Mononuclear cell (primary cell): ENCODE data around the gene STT3A. TPM values are rescaled to one million over a fixed set of nuclear protein-coding genes. Genes with fewer than 3 reads are reported as not detected.

Experiments
- H3K27me3 ChIP-seq: 2 replicates; pipeline ENCODE4 v1.6.0; 2011; ENCODE audit warnings: low read length, control low read depth; ENCODE audit not compliant: insufficient read depth
- H3K4me1 ChIP-seq: 2 replicates; pipeline ENCODE4 v1.5.1; 2011; ENCODE audit warnings: mild to moderate bottlenecking, low read length, control low read depth; ENCODE audit not compliant: insufficient read depth
- H3K4me3 ChIP-seq: 2 replicates; pipeline ENCODE4 v1.5.1; 2011; ENCODE audit warnings: mild to moderate bottlenecking, low read length, moderate library complexity
- H3K9me3 ChIP-seq: 2 replicates; pipeline ENCODE4 v1.5.1; 2011; ENCODE audit warnings: low read depth, mild to moderate bottlenecking, control low read depth, low read length
- total RNA-seq: library from RNA; depleted of rRNA; stranded (reverse); fragments of >200 nt; gene quantifications from one replicate; pipeline ENCODE4 v1.2.3, GENCODE V29; 2012

STT3A gene
- total RNA-seq, 1 donor: 28.2 TPM

DNA sequence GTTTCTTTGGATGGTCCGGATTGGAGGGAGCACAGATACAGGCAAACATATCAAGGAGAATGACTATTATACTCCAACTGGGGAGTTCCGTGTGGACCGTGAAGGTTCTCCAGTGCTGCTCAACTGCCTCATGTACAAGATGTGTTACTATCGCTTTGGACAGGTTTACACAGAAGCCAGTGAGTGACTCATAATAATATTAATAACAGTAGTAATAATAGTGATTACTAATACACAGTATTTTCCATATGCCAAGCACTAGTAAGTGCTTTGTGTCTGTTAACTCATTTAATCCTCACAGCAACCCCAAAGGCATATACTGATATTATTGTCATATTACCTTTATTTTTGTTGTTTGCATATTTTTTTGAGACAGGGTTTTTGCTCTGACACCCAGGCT lies 25.7 kb downstream of the STT3A start:
- H3K4me1 ChIP-seq: no peaks in the 10 kb centered on the region
- no peaks in the 10 kb centered on the region for H3K9me3 ChIP-seq
- no peaks in the 10 kb centered on the region for H3K27me3 ChIP-seq
- no peak overlapping the region for H3K4me3 ChIP-seq

GRCh38 chr11:125621995-125622394 lies 29.3 kb downstream of the STT3A start:
- H3K4me3 ChIP-seq: no peak overlapping the region
- H3K4me1 ChIP-seq: peaks cover 18% of the 10 kb centered on the region
- no peaks in the 10 kb centered on the region for H3K27me3 ChIP-seq
- no peaks in the 10 kb centered on the region for H3K9me3 ChIP-seq

DNA sequence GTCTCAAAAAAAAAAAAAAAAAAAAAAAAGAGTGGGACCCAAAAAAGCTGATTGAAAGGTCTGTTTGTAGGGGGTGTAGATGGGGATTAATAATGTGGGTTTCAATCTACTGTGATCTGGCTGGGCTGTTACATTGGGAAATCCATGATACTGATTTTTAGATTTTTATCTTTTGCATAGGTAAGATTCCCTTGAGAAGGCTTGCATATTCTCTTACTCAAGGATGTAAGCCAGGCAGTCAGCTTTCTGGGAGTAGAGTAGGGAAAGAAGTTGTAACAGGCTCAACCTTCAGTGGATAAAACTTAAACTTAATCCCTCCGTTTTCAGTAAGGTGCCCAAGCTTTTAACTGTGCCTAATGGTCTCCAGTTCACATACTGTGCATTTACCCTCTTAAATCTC lies 30.4 kb downstream of the STT3A start:
- peaks cover 19% of the 10 kb centered on the region for H3K4me1 ChIP-seq
- no peaks in the 10 kb centered on the region for H3K9me3 ChIP-seq
- no peaks in the 10 kb centered on the region for H3K27me3 ChIP-seq
- no peak overlapping the region for H3K4me3 ChIP-seq

GRCh38 chr11:125624756-125625213 lies 32.1 kb downstream of the STT3A start, which contains the start of gene CHEK1:
Gene CHEK1, plus strand, starts transcription at chr11:125625163. Its CDS starts 1,606 bp downstream, at chr11:125626769.
- H3K27me3 ChIP-seq: no peaks in the 10 kb centered on the region

DNA sequence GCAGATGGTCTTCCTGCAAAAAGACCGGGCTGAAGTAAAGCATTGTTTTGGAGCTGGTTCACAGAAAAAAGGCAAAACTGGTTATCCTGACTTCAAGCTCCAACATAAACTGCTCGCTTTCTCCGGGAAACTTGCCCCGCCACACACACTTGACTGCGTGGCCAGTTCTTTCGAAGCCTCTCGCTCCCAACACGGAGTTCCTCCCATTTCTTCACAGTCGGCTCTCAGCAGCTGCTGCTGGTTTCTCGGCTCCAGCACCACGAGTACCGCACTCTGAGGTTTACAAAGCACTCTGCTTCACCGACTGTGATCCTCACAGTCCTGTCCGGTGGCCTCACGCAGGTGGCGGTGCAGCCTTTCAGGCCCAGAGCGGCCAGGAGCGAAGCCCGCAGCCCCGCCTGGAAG lies 32.6 kb downstream of the STT3A start:
- Histone ChIP-seq H3K4me1 (peaks cover 19% of the 10 kb centered on the region), H3K27me3 (no peaks in the 10 kb centered on the region), H3K9me3 (no peaks in the 10 kb centered on the region), H3K4me3 (peak overlapping the region; percentile 58)

More at GRCh38 chr11:125624756-125625213, 32.1 kb downstream of the STT3A start, which contains the start of gene CHEK1:
- H3K4me3 ChIP-seq: peak within 1 kb of the TSS; percentile 58
- H3K4me1 ChIP-seq: peaks cover 19% of the 10 kb centered on the region
- H3K9me3 ChIP-seq: no peaks in the 10 kb centered on the region

DNA sequence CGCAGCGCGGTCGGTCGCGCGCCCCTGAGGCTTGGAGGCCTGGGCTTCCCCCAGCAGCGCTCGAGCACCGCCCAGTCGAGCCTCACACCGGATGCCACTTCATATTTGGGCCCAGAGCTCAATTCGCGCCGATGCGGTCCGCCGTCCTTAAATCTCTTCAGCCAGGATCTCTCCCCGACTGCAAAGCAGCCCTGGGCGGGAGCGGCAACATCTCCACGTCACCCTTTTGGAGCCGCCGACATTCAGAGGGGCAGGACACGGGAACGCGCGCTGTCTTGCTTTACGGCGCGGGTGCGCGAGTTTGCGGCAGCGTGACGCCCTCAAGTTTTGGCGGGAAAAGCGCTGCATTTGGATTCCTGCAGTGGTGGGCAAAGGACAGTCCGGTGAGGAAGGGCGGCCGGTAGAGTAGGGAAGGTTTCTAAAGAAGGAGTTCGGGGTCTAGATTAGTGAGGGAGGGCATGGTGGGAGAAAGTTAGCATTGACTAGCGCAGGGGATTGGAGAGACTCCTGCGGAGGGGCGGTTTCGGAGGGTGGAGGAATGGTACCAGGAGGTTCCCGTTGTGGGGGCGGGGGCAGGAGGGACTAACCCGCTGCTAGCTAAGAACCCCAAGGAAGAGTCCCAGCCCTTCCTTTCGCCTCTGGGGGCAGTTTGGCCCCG lies 33.1 kb downstream of the STT3A start:
- Histone ChIP-seq H3K9me3 (no peaks in the 10 kb centered on the region), H3K27me3 (no peaks in the 10 kb centered on the region), H3K4me1 (peaks cover 19% of the 10 kb centered on the region), H3K4me3 (peak overlapping the region; percentile 58)

DNA sequence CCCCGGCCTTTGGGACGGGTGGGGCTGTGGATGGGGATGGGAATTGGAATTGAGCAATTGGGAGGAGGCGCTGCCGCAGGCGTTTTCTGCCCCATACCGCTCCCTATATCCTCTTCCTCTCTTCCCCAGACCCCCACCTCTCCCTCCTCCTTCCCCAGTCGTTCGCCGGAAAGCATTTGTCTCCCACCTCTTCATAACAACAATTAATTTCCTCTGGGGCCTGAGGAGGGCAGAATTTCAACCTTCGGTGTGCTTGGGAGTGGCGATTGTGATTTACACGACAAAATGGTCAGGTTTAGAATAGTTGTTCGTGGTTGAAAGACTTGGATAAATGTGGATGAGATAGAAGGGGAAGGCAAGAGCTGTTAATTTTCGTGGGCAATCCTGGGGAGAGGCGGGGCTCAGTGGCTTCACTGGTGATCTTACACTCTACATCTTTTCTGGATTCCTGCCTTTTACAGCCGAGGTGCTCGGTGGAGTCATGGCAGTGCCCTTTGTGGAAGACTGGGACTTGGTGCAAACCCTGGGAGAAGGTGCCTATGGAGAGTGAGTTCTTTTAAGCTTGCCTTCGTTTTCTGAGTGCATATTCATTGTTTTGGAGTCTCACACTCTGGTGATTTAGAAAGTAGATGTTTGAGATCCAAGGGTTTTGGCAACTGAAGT lies 33.8 kb downstream of the STT3A start:
- Histone ChIP-seq H3K9me3 (no peaks in the 10 kb centered on the region), H3K4me3 (peak overlapping the region; percentile 58), H3K4me1 (peaks cover 19% of the 10 kb centered on the region), H3K27me3 (no peaks in the 10 kb centered on the region)

GRCh38 chr11:125627236-125627910 lies 34.7 kb downstream of the STT3A start:
- Histone ChIP-seq H3K4me3 (no peak overlapping the region), H3K4me1 (peaks cover 19% of the 10 kb centered on the region), H3K9me3 (no peaks in the 10 kb centered on the region), H3K27me3 (no peaks in the 10 kb centered on the region)

DNA sequence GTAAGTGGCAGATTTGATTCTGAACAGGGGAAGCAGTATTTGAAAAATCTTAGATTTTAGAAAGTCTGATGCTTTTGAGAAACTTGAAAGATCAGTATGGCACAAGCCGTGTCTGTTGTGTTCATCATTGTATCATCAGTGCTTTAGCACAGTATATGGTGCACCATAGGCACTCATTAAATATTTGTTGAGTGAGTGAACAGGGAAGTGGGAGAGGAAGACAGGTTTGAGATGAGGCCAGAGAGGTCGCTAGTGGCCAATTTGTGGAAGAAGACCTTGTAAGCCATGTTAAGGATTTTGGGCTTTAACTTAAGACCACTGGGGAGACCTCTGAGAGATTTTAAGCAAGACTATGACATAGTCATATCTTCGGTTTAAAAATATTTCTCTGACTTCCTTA lies 45.2 kb downstream of the STT3A start:
- Histone ChIP-seq H3K4me1 (no peaks in the 10 kb centered on the region), H3K9me3 (no peaks in the 10 kb centered on the region), H3K27me3 (no peaks in the 10 kb centered on the region), H3K4me3 (no peak overlapping the region)

GRCh38 chr11:125638315-125638714 lies 45.7 kb downstream of the STT3A start:
- H3K4me1 ChIP-seq: no peaks in the 10 kb centered on the region
- no peaks in the 10 kb centered on the region for H3K9me3 ChIP-seq
- no peak overlapping the region for H3K4me3 ChIP-seq
- H3K27me3 ChIP-seq: no peaks in the 10 kb centered on the region

DNA sequence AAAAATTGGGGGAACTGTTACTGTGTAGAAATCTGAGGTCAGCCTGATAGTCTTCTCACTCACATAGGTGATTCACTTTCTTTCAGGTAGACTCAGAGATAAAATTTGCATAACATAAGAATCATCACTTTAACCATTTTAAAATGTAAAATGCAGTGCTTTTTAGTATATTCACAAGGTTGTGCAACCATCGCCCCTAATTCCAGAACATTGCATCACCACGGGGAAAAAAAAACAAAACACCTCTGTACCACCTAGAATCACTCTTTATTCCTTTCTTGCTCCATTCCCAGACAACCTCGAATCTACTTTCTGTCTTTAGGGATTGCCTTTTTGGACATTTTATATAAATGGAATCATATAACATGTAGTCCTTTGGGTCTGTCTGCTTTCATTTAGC lies 53.2 kb downstream of the STT3A start:
- no peaks in the 10 kb centered on the region for H3K4me1 ChIP-seq
- H3K27me3 ChIP-seq: no peaks in the 10 kb centered on the region
- no peaks in the 10 kb centered on the region for H3K9me3 ChIP-seq
- H3K4me3 ChIP-seq: no peak overlapping the region

DNA sequence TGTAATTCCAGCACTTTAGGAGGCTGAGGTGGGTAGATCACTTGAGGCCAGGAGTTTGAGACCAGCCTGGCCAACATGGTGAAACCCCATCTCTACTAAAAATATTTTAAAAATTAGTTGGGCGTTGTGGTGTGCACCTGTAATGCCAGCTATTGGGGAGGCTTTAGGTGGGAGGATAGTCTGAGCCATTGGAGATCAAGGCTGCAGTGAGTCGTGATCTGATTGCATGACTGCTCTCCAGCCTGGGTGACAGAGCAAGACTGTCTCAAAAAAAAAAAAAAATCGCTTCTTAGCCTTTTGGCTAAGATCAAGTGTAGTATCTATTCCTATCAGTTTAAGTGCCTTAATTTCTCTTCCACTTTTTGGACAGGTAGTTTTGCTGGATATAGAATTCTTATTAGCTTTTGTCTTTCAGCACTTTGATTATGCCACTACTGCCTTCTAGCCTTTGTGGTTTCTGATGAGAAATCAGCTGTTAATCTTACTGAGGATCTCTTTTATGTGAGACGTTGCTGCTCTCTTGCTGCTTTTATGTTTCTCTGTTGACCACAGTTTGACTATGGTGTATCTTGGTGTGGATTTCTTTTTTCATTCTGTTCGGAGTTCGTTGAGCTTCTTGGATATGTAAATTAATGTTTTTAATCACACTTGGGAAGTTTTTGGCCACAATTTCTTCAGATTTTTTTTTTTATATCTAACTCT lies 57.0 kb downstream of the STT3A start:
- no peaks in the 10 kb centered on the region for H3K9me3 ChIP-seq
- H3K4me1 ChIP-seq: no peaks in the 10 kb centered on the region
- H3K27me3 ChIP-seq: no peaks in the 10 kb centered on the region
- H3K4me3 ChIP-seq: no peak overlapping the region

GRCh38 chr11:125662689-125663088 lies 70.0 kb downstream of the STT3A start:
- Histone ChIP-seq H3K4me1 (no peaks in the 10 kb centered on the region), H3K27me3 (no peaks in the 10 kb centered on the region), H3K9me3 (peaks cover 11% of the 10 kb centered on the region), H3K4me3 (no peak overlapping the region)

GRCh38 chr11:125663910-125664309 lies 71.3 kb downstream of the STT3A start:
- Histone ChIP-seq H3K4me3 (no peak overlapping the region), H3K9me3 (peaks cover 11% of the 10 kb centered on the region), H3K4me1 (no peaks in the 10 kb centered on the region), H3K27me3 (no peaks in the 10 kb centered on the region)

DNA sequence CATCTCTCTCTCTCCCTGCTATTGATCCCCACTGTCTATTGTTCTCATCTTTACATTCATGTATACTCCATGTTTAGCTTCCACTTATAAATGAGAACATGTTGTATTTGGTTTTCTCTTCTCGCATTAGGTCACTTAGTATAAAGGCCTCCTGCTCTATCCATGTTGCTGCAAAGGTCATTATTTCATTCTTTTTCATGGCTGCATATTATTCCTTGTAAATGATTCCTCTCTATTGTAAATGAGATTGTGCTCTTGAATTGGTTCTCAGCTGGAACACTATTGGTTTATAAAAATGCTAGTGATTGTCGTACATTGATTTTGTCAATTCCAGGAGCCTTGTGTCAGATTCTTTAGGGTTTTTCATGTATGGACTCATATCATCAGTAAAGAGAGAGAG lies 74.5 kb downstream of the STT3A start:
- Histone ChIP-seq H3K4me3 (no peak overlapping the region), H3K9me3 (peaks cover 11% of the 10 kb centered on the region), H3K27me3 (no peaks in the 10 kb centered on the region), H3K4me1 (no peaks in the 10 kb centered on the region)
